IMR-90 (cell line): Measurements from ENCODE around the gene TMEM129. TPM values are rescaled to one million over a fixed set of nuclear protein-coding genes. Genes with fewer than 3 reads are reported as not detected.

Source experiments
- ATAC-seq: fragments of 200-7000 bp; cut with Tn5 transposase; 2 replicates; pipeline ENCODE4 v1.9.1; 2020; ENCODE audit warnings: low read depth, mild to moderate bottlenecking, moderate library complexity
- BruUV-seq: library from RNA; stranded (reverse); fragments of 400-500 nt; replicated peaks from 2 replicates; lab custom pipeline; 2021; lab: Mats Ljungman, UMichigan
- CTCF ChIA-PET: fragments of 300-600 bp; formaldehyde crosslinking; extraction: SDS; loops from one replicate; lab custom pipeline; 2021; ENCODE audit warnings: antibody characterized with exemption; lab: Yijun Ruan, JAX
- POLR2A ChIA-PET: fragments of 300-600 bp; sonication (Branson Sonifier 250); formaldehyde crosslinking; loops from one replicate; lab custom pipeline; 2022; ENCODE audit warnings: antibody characterized with exemption; ENCODE audit not compliant: unreplicated experiment; lab: Charles Lee
- DNase-seq: peaks from one replicate; pipeline ENCODE4 v3.0.0; 2013
- H2AFZ ChIP-seq: replicated peaks from 2 replicates; pipeline ENCODE3; 2013; ENCODE audit warnings: low read length, mild to moderate bottlenecking; ENCODE audit not compliant: poor library complexity
- H2AK5ac ChIP-seq: 2 replicates; pipeline ENCODE4 v1.6.1; 2013; ENCODE audit warnings: low read depth, low read length, inconsistent platforms
- H2AK9ac ChIP-seq: replicated peaks from 2 replicates; pipeline ENCODE3; 2013; ENCODE audit warnings: mild to moderate bottlenecking, low read depth, low read length, moderate library complexity; ENCODE audit not compliant: poor library complexity
- H2BK120ac ChIP-seq: 2 replicates; pipeline ENCODE4 v1.6.1; 2013; ENCODE audit warnings: low read depth, low read length, inconsistent platforms
- H2BK15ac ChIP-seq: 3 replicates; pipeline ENCODE4 v1.6.1; 2013; ENCODE audit warnings: low read depth, low read length, inconsistent platforms
- H2BK20ac ChIP-seq: 2 replicates; pipeline ENCODE4 v1.6.1; 2013; ENCODE audit warnings: low read depth, mild to moderate bottlenecking, inconsistent platforms, low read length, moderate library complexity
- H2BK5ac ChIP-seq: 2 replicates; pipeline ENCODE4 v1.6.1; 2013; ENCODE audit warnings: mild to moderate bottlenecking, low read depth, low read length, inconsistent platforms; ENCODE audit not compliant: poor library complexity, severe bottlenecking
- H3K14ac ChIP-seq: replicated peaks from 2 replicates; pipeline ENCODE4 v1.6.1; 2013; ENCODE audit warnings: low read depth, low read length, inconsistent platforms
- H3K18ac ChIP-seq: 2 replicates; pipeline ENCODE4 v1.6.1; 2013; ENCODE audit warnings: low read depth, low read length, control low read depth
- H3K23ac ChIP-seq: 2 replicates; pipeline ENCODE4 v1.6.1; 2013; ENCODE audit warnings: low read depth, low read length, inconsistent platforms
- H3K27ac ChIP-seq: 2 replicates; pipeline ENCODE4 v1.5.1; 2013; ENCODE audit warnings: mild to moderate bottlenecking, control low read depth, low read length; ENCODE audit not compliant: insufficient read depth
- H3K27me3 ChIP-seq: 2 replicates; pipeline ENCODE4 v1.6.1; 2013; ENCODE audit warnings: low read length; ENCODE audit not compliant: control insufficient read depth, insufficient read depth
- H3K36me3 ChIP-seq: 2 replicates; pipeline ENCODE4 v1.6.1; 2013; ENCODE audit warnings: low read length, mixed read lengths; ENCODE audit not compliant: control insufficient read depth, insufficient read depth
- H3K4ac ChIP-seq: 2 replicates; pipeline ENCODE4 v1.6.1; 2013; ENCODE audit warnings: low read depth, low read length, inconsistent platforms
- H3K4me1 ChIP-seq: 2 replicates; pipeline ENCODE4 v1.6.1; 2013; ENCODE audit warnings: low read length, mixed read lengths; ENCODE audit not compliant: control insufficient read depth, insufficient read depth
- H3K4me2 ChIP-seq: 2 replicates; pipeline ENCODE4 v1.6.1; 2013; ENCODE audit warnings: low read depth, mild to moderate bottlenecking, control low read depth, low read length, moderate library complexity
- H3K4me3 ChIP-seq: 2 replicates; pipeline ENCODE4 v1.5.1; 2013; ENCODE audit warnings: low read depth, mild to moderate bottlenecking, control low read depth, low read length, moderate library complexity; ENCODE audit not compliant: insufficient read depth
- H3K56ac ChIP-seq: 2 replicates; pipeline ENCODE4 v1.6.1; 2013; ENCODE audit warnings: low read length, inconsistent platforms; ENCODE audit not compliant: insufficient read depth; ENCODE audit errors: extremely low read depth
- H3K79me1 ChIP-seq, 2 experiments: 2 replicates each; pipeline ENCODE4 v1.6.1; 2013; ENCODE audit warnings: low read length in 2 of 2, inconsistent platforms in 1 of 2, low read depth in 1 of 2
- H3K9ac ChIP-seq: 2 replicates; pipeline ENCODE4 v1.6.1; 2013; ENCODE audit warnings: low read depth, low read length, control low read depth
- H3K9me1 ChIP-seq: 2 replicates; pipeline ENCODE4 v1.6.1; 2013; ENCODE audit warnings: low read length, inconsistent platforms; ENCODE audit not compliant: insufficient read depth
- H3K9me3 ChIP-seq: 2 replicates; pipeline ENCODE4 v1.6.1; 2013; ENCODE audit warnings: low read length; ENCODE audit not compliant: control insufficient read depth, insufficient read depth
- H4K20me1 ChIP-seq: 2 replicates; pipeline ENCODE4 v1.6.1; 2013; ENCODE audit warnings: low read length, inconsistent platforms; ENCODE audit not compliant: insufficient read depth
- H4K5ac ChIP-seq: 2 replicates; pipeline ENCODE4 v1.6.1; 2013; ENCODE audit warnings: mild to moderate bottlenecking, low read depth, low read length, control low read depth
- H4K8ac ChIP-seq, 2 experiments: 2 replicates each; pipeline ENCODE4 v1.6.1; 2013; ENCODE audit warnings: low read depth in 2 of 2, low read length in 2 of 2, control low read depth in 1 of 2, inconsistent platforms in 1 of 2
- H4K91ac ChIP-seq: 2 replicates; pipeline ENCODE4 v1.6.1; 2013; ENCODE audit warnings: low read depth, low read length, inconsistent platforms; ENCODE audit not compliant: insufficient read depth
- BHLHE40 ChIP-seq: fragments of 150-350 bp; IDR thresholded peaks from 2 replicates; pipeline ENCODE4 v1.6.1; 2016; ENCODE audit warnings: mild to moderate bottlenecking, low read depth, low read length
- CHD1 ChIP-seq: IDR thresholded peaks from 2 replicates; pipeline ENCODE4 v1.6.1; 2012; ENCODE audit warnings: low read depth, low read length, improper control_type of control experiment
- FOS ChIP-seq: fragments of 150-350 bp; IDR thresholded peaks from 2 replicates; pipeline ENCODE4 v1.6.1; 2016; ENCODE audit warnings: low read depth, low read length
- MAFK ChIP-seq: IDR thresholded peaks from 2 replicates; pipeline ENCODE4 v1.6.1; 2012; ENCODE audit warnings: low read depth, low read length, improper control_type of control experiment
- MAZ ChIP-seq: IDR thresholded peaks from 2 replicates; pipeline ENCODE4 v1.6.1; 2012; ENCODE audit warnings: low read depth, mild to moderate bottlenecking, low read length, improper control_type of control experiment, moderate library complexity, borderline replicate concordance
- MXI1 ChIP-seq: IDR thresholded peaks from 2 replicates; pipeline ENCODE4 v1.6.1; 2012; ENCODE audit warnings: low read depth, mild to moderate bottlenecking, low read length, moderate library complexity, borderline replicate concordance
- NFE2L2 ChIP-seq: fragments of 150-350 bp; IDR thresholded peaks from 2 replicates; pipeline ENCODE4 v1.6.1; 2016; ENCODE audit warnings: low read depth, mild to moderate bottlenecking, low read length
- POLR2A ChIP-seq: IDR thresholded peaks from 2 replicates; pipeline ENCODE4 v1.6.1; 2012; ENCODE audit warnings: mild to moderate bottlenecking, low read depth, low read length
- RAD21 ChIP-seq: IDR thresholded peaks from 2 replicates; pipeline ENCODE4 v1.6.1; 2012; ENCODE audit warnings: low read length, improper control_type of control experiment
- RCOR1 ChIP-seq: IDR thresholded peaks from 2 replicates; pipeline ENCODE4 v1.6.1; 2012; ENCODE audit warnings: mild to moderate bottlenecking, low read length, improper control_type of control experiment; ENCODE audit not compliant: insufficient replicate concordance
- SMC3 ChIP-seq: fragments of 150-350 bp; IDR thresholded peaks from 2 replicates; pipeline ENCODE4 v1.6.1; 2016; ENCODE audit warnings: low read depth, mild to moderate bottlenecking, antibody characterized with exemption, low read length, moderate library complexity
- WGBS, 2 experiments: methylation state at CpG; one replicate each; pipeline versions ENCODE4 v1.1.5 to v1.1.7; 2013; ENCODE audit warnings: missing lambda C conversion rate in 2 of 2; ENCODE audit not compliant: insufficient read length in 1 of 2; ENCODE audit errors: extremely low coverage in 2 of 2; 5-methylcytosine and 5-hydroxymethylcytosine counted together
- dilution Hi-C: fragments of 300-500 bp; cut with HindIII; formaldehyde crosslinking; loops from one replicate; pipeline ENCODE4 v1.14.3; 2018; ENCODE audit warnings: low sequenced_read_pairs; ENCODE audit not compliant: unreplicated experiment
- in situ Hi-C: fragments of 300-500 bp; cut with MboI; formaldehyde crosslinking; loops from 3 replicates; pipeline ENCODE4 v1.14.3; 2019; ENCODE audit warnings: low sequenced_read_pairs, inconsistent platforms, mixed read lengths
- intact Hi-C: fragments of 100-400 bp; cut with micrococcal nuclease; formaldehyde crosslinking; loops from 2 replicates; pipeline ENCODE4 v1.10.0; 2022
- polyA plus RNA-seq, 3 experiments: library from polyadenylated mRNA; depleted of rRNA; stranded (reverse); fragments of >200 nt; gene quantifications; 2 replicates each; pipeline ENCODE4 v1.2.3, GENCODE V29; 2012; ENCODE audit warnings: low replicate concordance in 1 of 3
- total RNA-seq: library from RNA; depleted of rRNA; stranded (reverse); fragments of >200 nt; gene quantifications from 2 replicates; pipeline ENCODE4 v1.2.3, GENCODE V29; 2012
- TF ChIP-seq, protein P1 (sequence below): conservative IDR thresholded peaks from 2 replicates; pipeline ENCODE4 v1.5.1; 2012; ENCODE audit warnings: mild to moderate bottlenecking, low read depth, low read length, improper control_type of control experiment
- TF ChIP-seq, protein P2 (sequence below): fragments of 150-350 bp; IDR thresholded peaks from 2 replicates; pipeline ENCODE4 v1.6.1; 2016; ENCODE audit warnings: low read depth, mild to moderate bottlenecking, low read length, moderate library complexity, borderline replicate concordance

The TMEM129 gene
- total and polyA plus RNA-seq, 2 of the 4 experiments (the other 2 are of a cell fraction): 6.6 to 26.6 TPM

DNA sequence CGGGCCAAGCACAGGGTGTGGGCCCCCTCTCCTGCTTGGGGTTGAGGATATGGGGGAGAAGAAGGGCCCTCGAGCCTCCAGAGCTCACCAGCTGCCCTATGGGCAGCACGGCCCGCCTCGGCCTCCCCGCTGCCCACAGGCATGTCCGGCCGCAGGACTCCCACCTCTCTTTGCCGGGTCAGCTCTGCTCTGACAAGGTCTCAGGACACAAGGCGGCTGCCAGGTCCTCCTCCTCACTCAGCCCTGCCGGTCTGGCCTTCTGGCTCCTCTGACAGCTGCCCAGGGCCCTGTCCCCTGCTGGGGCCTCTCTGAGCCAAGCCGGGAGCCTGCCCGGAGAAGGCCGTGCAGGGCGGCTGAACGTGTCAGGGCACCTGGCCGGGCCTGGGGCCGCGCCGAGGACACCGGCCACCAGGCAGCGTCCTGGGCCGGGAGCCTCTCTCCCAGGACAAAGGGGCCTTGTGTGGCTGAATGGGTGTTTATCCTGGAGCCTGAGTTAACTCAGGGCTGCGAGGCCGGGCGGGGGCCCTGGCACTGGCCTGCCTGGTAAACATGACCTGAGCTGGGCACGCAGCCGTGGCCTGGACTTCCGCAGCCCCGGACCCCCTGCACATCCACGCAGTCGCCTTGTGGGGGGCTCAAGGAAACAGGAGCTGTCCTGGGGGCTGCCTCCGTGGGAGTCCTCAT is 25.9 kb upstream of the TMEM129 start:
- in situ Hi-C loops (no loop called here), dilution Hi-C loops (no loop called here), intact Hi-C loops (no loop called here)
- Histone ChIP-seq H2AK5ac (no peak overlapping the region), H3K23ac (no peak overlapping the region), H3K18ac (no peak overlapping the region), H2AFZ (no peak overlapping the region), H3K9ac (no peak overlapping the region), H3K4ac (no peak overlapping the region), H3K36me3 (peaks cover 9% of the 10 kb centered on the region), H4K20me1 (peaks cover 4% of the 10 kb centered on the region; the same call in 1 of the 2 replicates), H2BK20ac (no peak overlapping the region), H3K4me1 (no peaks in the 10 kb centered on the region), H3K9me1 (no peaks in the 10 kb centered on the region), H3K27ac (no peak overlapping the region), H4K5ac (no peak overlapping the region), H3K9me3 (no peaks in the 10 kb centered on the region), H3K56ac (no peak overlapping the region), H4K8ac (no peak overlapping the region), H2BK120ac (no peak overlapping the region), H3K14ac (no peak overlapping the region), H3K4me2 (no peak overlapping the region), H4K91ac (no peak overlapping the region), H3K79me1 (no peaks in the 10 kb centered on the region), H2BK15ac (no peak overlapping the region), H2BK5ac (no peak overlapping the region), H3K27me3 (no peaks in the 10 kb centered on the region; the same call in 1 of the 2 replicates), H2AK9ac (no peak overlapping the region), H3K4me3 (no peak overlapping the region)
- ATAC-seq (no peak), DNase-seq (no peak)
- POLR2A ChIA-PET: no interaction called here
- WGBS, 2 experiments: 90% methylated on average over 8 of the region's 33 CpGs; no CpG with 5 or more reads in 1 of the 2 experiments
- no TSS peak for BruUV-seq
- CTCF ChIA-PET: interaction anchor here (1.0 to 1.1 kb wide), 2 partner anchors 63 to 162 kb away, joined by 3 to 4 read pairs; no protein-coding TSS in a partner anchor
- TF ChIP-seq SMC3 (no peak), CHD1 (no peak), RAD21 (no peak), MAFK (no peak), FOS (no peak), RCOR1 (no peak), MAZ (no peak), NFE2L2 (no peak), MXI1 (no peak), POLR2A (no peak), BHLHE40 (no peak)
- TF ChIP-seq, protein P1, sequence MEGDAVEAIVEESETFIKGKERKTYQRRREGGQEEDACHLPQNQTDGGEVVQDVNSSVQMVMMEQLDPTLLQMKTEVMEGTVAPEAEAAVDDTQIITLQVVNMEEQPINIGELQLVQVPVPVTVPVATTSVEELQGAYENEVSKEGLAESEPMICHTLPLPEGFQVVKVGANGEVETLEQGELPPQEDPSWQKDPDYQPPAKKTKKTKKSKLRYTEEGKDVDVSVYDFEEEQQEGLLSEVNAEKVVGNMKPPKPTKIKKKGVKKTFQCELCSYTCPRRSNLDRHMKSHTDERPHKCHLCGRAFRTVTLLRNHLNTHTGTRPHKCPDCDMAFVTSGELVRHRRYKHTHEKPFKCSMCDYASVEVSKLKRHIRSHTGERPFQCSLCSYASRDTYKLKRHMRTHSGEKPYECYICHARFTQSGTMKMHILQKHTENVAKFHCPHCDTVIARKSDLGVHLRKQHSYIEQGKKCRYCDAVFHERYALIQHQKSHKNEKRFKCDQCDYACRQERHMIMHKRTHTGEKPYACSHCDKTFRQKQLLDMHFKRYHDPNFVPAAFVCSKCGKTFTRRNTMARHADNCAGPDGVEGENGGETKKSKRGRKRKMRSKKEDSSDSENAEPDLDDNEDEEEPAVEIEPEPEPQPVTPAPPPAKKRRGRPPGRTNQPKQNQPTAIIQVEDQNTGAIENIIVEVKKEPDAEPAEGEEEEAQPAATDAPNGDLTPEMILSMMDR: no peak
- TF ChIP-seq, protein P2, sequence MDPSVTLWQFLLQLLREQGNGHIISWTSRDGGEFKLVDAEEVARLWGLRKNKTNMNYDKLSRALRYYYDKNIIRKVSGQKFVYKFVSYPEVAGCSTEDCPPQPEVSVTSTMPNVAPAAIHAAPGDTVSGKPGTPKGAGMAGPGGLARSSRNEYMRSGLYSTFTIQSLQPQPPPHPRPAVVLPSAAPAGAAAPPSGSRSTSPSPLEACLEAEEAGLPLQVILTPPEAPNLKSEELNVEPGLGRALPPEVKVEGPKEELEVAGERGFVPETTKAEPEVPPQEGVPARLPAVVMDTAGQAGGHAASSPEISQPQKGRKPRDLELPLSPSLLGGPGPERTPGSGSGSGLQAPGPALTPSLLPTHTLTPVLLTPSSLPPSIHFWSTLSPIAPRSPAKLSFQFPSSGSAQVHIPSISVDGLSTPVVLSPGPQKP: no peak
